PFSK-1 (cell line): ENCODE measurements around the gene DNAJA3.

Source experiments
- POLR2AphosphoS5 ChIP-seq: IDR thresholded peaks from 2 replicates; pipeline ENCODE4 v1.6.1; 2012; ENCODE audit warnings: low read depth, mild to moderate bottlenecking, control low read depth, low read length, moderate library complexity
- REST ChIP-seq, 2 experiments: IDR thresholded peaks; 2 replicates each; pipeline versions ENCODE4 v1.6.1 to v1.8.0; 2011 to 2012; ENCODE audit warnings: low read depth in 2 of 2, low read length in 2 of 2, control low read depth in 1 of 2, inconsistent platforms in 1 of 2, mild to moderate bottlenecking in 1 of 2, moderate library complexity in 1 of 2; ENCODE audit not compliant: insufficient read depth in 1 of 2

GRCh38 chr16:4465977-4466779 lies 40.5 kb downstream of the DNAJA3 start:
- no peak for TF ChIP-seq POLR2AphosphoS5
- no peak for TF ChIP-seq REST (IDR thresholded peaks at IDR 0.05; ENCODE audit: insufficient read depth in 1 of 2, low read depth in 2 of 2, low read length in 2 of 2)
